GM12801 (cell line): Measurements from ENCODE around the gene ATAD5.

Experiments
- CTCF ChIP-seq: IDR thresholded peaks from one replicate; pipeline ENCODE4 v1.5.1; 2011; ENCODE audit warnings: control low read depth; ENCODE audit not compliant: insufficient read length; ENCODE audit errors: extremely low read depth

Gene ATAD5

GRCh38 chr17:30831257-30831656 lies 509 bp upstream of the ATAD5 start:
- TF ChIP-seq CTCF = no peak

- no peak for TF ChIP-seq CTCF
Observed at GRCh38 chr17:30832438-30833124, 815 bp downstream of the ATAD5 start.

GRCh38 chr17:30838202-30838807 lies 6.5 kb downstream of the ATAD5 start:
- TF ChIP-seq CTCF = no peak

- TF ChIP-seq CTCF = no peak
Observed at GRCh38 chr17:30840771-30841170, 9.0 kb downstream of the ATAD5 start.

- no peak for TF ChIP-seq CTCF
Observed at GRCh38 chr17:30848021-30848420, 16.3 kb downstream of the ATAD5 start.

- TF ChIP-seq CTCF = no peak
Observed at GRCh38 chr17:30854146-30854545, 22.4 kb downstream of the ATAD5 start.

- no peak for TF ChIP-seq CTCF
Observed at GRCh38 chr17:30858556-30859250, 26.9 kb downstream of the ATAD5 start.
